ENCODE measurements around the gene SLF1.

The SLF1 gene

DNA sequence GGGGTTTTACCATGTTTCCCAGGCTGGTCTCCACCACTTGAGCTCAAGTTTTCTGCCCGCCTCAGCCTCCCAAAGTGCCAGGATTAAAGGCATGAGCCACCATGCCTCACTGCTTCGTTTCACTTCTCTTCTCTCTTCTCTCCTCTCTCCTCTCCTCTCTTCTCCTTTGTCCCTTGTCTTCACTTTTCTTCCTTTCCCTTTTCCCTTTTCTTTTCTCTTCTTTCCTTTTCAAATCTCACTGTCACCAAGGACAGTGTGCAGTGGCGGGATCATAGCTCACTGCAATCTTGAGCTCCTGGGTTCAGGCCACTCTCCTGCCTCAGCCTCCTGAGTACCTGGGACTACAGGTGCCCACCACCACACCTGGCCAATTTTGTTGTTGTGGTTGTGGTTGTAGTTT lies 49.5 kb downstream of the SLF1 start:
- no peak for DNase-seq

DNA sequence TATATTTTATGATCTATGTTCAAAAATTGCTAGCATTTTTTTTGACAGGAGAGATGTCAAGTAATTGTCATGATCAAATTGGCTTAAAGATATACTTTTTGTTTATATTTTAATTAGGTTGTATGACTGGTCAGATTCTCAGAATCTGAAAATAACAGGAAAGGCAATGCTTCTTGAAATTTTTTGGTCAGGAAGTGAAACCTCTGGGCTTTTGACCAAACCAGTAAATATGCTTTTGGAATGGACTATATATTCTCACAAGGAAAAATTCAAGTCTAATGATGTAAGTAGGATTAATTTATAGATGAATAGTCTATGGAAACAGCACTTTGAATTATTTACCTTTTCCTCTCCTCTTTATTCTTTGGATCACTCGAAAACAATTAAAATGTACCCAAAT lies 52.3 kb downstream of the SLF1 start:
- no peak for DNase-seq

DNA sequence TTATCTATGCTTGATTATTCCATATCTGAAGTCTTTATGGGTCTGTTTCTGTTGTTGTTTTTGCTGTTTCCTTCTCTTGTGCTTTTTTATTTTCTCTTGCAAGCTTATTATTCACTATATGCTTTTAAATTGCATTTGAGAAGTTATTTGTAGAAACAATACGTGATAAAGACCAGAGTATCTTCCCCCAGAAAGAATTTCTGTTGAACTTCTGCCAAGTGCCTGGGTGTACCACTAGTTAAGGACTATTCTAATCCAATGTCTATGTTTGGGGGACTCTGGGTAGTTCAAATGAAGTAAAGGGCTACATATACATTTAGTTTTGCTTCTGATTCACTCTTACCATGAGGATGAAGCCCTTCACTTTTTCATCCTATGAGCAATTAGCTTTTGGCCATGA lies 54.3 kb downstream of the SLF1 start:
- no peak for DNase-seq

DNA sequence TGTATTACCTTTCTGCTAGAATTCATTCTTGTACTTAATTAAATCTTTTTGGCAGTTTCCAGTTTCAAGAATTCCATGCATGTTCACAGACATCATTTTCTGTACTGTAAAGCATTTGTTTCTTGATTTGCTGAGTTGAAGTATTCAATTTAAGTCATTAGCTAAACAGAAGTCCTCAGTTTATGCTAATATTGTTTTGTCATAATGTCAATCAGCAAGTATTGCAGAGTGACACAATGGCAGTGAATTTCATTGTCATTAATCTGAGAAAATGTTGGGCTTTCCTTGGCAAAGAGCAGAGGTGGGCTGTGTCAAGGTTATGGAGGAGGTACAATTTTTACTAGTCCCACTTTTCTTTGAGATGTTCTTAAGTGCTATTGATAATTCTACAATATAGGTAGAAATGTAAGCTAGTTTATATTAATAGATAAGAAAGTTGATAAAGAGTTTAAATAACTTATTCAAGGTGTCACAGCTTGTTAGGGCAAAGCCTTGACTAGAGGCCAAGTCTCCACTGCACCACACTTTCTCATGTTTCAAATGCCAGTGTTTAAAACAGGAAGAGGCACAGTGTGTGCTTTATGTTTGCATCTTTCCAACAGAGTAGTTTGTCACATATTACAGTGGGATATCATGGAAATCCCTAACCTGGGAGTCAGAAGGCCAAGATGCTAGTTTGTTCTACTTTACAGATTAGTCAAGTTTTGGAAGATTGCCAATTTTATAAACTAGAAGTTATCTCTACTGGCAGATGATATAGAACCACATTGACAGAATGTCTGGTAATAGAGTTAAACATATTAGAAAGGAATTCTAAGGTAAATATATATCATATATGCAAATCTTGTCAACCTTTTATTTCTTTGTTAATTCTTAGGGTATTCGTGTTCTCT lies 56.3 kb downstream of the SLF1 start:
- DNase-seq = no peak

DNA sequence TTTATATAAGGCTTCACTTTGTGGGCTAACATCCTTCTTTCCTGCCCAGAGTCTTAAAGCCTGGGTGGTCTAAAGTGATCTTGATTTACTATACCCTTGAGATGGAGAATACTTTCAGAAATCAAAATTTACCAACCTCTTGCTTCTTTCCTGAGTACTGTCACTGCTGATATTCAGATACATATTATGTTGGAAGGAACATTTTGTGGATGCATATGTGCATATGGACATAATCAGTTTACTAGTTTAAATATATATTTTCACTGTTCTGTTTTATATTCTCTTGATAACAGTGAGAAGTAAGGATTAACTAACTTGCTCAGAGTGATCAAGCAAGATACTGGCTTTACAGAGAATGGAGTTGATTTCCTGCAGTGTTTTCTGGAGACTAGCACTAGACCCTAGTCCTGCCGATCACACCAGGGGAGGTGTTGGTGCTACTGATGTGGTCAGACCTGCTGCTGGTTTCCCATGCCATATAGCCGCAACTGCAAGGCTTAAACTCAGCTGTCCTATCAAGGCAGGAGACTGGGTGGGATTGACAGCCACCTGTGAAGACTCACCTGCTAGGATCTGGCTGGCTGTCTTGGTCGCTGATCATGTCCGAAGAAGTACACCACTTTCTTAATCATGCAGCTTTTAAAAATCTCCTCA lies 57.6 kb downstream of the SLF1 start:
- no peak for DNase-seq

DNA sequence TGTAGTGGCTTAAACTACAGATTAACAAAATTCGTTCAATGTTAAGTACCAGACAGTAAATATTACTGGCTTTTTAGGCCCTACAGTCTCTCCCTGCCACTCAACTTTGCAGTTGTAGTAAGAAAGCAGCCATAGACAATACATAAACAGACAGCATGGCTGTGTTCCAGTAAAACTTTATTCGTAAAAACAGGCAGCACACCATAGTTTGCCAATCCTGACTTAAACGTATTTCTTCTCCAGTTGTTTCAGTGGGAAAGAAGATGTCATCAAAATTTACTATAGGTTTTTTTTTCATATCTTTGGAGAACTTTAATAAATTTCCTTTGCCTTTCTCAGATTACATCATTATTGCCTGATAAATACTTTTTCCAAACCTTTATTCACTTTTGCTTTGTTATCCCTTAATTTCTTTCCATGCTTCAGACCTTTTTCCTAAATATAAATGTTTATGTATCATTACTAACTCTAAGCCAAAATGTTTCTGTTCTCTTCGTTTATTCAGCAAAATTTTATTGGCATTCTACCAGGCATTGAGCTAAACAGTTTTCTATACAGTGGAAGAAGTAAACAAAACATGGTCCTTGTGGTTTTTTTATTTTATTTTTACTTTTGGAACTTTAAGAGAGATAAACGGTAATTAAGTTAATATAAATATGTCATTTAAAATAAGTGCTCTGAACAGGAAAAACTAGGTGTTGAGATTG lies 64.5 kb downstream of the SLF1 start:
- no peak for DNase-seq

DNA sequence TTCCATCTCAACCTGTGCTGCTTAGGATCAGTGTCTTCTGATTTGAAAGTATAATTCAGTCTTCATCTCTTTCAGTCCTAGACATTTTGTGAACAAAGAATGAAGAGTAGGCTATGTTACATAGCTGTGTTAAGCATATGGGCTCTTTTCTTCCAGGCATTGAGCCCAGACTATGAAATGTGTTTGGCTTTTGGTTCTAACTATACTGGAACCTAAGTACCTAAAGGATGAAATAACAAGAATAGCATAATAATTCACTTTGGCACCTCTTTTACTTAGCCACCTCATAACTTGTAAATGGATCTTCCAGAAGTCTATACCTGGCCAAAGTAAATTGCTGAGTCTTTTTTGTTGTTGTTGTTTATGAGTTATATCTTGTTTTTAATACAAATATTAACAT lies 71.4 kb downstream of the SLF1 start:
- DNase-seq = no peak

DNA sequence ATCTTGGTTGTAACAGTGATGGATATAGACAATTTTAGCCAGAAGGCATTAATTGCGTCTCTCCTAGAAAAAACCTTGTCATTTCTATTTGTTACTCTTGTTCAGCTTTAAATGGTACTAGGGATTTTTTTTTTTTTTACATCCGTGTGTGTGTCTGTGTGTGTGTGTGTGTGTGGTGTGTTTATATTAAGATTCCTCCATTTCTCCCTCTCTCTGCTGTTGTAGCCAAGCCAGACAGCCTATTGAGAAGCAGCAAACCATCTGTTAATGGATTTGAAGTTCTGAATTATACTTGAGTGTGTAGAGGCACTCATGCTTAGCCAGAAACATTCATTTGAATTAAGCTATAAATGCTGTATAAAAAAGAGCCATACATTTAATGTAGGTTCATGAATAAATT lies 72.3 kb downstream of the SLF1 start:
- DNase-seq = no peak

DNA sequence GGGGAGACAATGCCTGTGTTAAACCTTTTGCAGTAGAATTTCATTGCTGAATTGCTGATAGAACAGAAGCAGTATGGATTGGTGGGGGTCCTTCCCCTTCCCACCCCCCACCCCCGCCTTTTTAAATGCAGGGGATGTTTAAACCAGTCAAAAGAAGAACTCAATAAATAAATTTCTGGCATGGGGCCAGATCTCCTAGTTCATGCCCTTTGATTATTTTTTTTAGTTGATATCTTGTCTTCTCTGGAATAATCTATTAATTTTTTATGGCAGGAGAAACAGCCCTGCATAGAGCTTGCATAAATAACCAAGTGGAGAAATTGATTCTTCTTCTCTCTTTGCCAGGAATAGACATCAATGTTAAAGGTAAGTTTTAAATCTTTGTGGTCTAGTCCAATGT lies 72.8 kb downstream of the SLF1 start:
- DNase-seq = no peak

DNA sequence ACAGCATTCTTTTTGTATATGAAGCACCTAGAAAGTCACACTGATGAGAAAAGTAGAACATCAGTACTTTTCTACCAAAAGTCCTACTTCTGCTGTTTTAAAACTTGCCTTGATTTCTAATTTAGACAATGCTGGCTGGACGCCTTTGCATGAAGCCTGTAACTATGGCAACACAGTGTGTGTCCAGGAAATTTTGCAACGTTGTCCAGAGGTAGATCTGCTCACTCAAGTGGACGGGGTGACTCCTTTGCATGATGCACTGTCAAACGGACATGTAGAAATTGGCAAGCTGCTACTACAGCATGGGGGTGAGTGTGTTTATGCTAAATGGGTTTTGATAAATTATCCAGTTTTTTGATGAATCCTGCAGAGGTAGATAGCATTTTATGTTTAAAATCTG lies 73.5 kb downstream of the SLF1 start:
- no peak for DNase-seq

DNA sequence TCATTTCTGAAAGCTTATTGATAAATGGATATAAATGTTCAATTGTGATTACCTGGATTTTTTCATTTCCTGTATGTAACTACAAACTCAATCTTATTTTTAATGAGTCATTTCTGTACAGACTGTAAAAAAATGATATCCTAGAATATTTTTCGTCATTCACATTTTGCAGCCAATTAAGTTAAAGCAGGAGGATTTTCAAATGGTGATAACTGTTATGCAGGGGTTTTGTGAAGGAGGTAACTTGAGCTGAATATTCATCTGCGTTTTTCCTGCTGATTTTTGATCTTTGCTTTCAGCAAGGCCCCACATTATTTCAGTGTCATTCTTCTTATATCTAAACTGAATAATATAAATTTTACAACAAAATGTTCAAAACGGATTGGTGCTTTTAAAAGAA lies 74.1 kb downstream of the SLF1 start:
- no peak for DNase-seq

DNA sequence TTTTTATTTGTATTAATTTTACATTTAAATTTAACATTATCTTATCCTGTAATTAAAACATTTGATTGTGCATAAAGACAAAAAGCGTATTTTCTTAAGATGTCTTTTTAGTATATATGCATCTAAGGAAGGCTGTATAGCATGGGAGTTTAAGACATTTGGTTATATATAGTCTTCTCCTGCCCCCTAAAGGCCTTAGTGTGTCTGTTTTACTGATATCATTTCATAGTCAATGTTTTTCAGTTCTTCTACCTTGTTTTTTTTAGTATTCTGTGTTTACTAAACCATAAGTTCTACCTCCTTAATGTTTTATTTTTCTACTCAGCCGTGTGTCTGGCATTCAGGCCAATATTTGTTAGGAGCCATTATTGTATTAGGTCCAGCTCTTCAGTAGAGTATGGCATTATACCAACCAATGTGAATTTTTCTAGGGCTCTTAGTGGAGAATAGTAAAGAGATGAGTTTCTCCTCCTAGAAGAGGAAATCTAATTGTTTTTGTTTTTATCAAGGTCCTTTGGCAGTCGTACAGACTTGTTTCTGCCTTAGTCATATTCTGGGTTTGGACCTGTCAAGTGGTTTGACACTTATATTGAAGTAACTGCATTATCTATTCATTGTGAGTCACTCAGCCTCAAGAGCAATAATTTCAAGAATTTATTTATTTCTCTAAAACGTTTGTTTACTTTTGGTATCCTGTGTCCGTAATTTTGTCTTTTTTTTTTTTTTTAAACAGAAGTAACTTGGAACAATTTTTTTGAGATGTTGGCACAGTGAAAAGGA lies 74.8 kb downstream of the SLF1 start:
- no peak for DNase-seq

DNA sequence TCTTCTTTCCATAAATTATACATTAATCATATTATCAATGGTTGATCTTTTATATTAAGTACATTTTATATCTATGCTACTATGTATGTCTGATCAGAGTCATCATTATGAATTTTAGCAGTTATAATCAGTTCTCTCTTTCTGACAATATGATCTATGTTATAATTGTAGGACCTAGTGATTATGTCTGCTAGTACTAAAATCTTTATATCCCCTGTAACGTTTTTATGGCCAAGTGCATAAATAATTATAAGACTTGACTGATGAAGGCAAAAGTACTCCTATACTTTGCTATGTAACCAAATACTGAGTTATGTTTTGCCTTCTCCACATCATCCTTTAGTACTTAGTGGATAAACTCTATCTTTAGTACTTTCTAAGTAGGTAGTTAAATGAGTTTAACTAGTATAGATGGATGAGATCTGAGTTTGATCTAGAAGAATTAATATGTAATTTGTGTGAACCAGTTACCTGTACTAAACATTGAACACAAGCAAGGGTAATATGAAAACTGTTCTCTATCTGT lies 75.4 kb downstream of the SLF1 start:
- no peak for DNase-seq

DNA sequence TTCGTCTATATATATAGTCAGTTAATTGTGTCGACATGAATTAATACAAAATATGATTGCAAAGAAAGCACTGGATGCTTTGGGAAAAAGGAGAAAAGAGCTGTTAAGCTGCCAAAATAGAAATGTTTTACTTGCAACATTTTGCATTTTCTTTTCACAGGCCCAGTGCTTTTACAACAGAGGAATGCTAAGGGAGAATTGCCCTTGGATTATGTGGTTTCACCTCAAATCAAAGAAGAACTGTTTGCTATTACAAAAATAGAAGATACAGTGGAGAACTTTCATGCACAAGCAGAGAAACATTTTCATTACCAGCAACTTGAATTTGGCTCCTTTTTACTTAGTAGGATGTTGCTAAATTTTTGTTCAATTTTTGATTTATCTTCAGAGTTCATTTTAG lies 76.2 kb downstream of the SLF1 start:
- DNase-seq = no peak

DNA sequence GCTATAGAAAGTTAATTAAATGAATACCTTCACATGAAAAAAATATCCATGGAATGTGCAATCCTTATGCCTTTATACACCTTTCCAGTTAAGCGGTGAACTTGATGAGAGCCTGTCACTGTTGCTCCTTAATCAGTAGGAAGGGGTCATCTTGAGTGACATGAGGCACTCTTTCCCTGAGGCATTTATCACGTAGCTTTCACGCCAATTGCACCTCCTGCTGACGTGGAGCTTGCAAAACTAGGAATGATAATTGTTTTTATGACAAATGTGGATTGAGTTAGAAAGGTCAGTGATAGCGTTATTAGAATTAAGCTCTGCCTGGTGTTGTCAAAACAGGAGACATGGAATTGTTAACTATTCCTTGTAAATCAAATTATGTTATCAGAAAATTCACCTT lies 79.7 kb downstream of the SLF1 start:
- DNase-seq = no peak

DNA sequence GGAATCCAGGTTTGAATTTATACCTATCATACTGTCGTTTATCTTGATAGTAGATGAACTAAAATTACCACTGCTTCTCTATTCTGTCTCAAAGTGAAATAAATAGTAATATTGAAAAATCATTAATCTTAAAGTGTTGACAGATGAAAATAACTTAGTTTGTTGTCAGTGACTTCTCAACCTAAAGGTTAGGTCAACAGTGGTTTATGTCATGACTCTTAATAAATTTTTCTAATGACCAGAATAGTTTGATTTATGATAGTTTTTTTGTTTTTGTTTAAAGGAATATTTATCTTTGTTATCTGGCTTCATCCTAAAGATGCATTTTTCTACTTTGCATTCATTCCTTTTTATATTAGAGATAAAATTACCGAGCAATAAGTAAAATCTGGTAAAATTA lies 81.1 kb downstream of the SLF1 start:
- no peak for DNase-seq

DNA sequence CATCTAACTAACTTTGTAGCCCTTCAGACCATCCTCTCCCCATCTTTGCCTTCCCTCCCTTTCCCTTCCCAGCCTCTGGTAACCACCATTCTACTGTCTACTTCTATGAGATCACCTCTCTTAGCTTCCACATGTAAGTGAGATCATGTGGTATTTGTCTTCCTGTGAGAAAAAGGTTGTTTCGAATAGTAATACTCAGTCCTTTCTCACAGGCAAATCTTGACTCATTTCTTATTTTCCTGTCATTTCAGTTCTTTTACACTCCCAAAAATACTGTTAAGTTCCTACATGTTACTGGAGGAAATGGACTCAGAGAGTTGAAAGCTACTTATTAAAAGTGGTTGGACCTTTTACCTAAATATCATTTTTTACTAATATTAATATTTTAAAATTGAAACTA lies 82.1 kb downstream of the SLF1 start:
- DNase-seq = no peak

DNA sequence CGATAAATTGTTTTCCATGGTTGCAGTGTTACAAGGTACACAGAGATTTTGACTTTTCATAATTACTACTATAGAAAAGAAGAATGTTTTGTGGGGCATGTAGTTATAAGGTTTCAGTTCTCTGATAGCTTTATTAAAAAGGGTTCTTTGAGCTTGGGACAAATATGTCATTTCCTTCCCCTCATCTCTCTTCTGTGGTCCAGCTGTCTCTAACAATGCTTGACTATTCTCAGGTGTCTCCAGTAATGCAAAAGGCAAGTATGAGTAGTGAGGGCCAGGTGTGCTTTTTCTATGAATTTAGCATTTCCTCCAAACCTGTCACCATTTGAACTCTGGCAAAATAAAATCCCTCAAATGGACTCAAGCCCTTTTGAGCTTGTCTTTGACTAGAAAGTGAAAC lies 84.3 kb downstream of the SLF1 start:
- DNase-seq = no peak

DNA sequence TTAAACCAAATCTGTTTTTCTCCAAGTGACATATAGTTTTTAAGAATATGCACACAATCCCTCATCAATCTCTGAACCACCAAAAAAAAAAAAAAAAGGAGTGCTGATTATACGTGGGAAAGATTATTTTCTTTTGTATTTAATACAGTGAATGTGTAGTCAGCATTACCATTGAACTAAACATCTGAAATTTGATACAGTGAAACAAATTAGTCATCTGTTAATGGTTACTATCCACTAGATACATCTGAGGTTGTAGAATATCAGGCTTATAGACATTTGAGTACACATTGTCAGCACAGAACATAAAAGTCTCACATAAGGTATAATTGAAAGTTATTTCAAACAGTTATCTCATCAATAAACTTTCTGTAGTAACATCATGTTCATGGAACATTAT lies 87.0 kb downstream of the SLF1 start:
- DNase-seq = no peak

DNA sequence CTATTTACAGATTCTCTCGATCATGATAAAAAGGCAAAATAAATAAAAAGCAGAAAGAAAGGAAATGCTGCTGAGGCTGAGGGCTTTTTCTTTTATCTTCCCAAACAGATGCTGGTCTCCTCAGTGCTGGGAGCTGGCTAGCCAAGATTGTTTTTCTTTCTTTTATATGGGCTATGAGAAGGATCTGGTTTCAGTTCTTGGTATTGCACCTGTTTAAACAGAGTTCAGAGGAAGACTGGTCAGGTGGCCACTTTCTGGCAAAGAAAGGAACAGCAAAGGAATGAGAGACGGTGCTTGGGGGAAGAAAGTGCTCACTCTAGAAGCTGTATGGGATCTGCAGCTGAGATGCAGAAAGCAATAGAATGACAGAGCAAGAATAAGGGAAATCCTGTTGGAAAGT lies 88.9 kb downstream of the SLF1 start:
- DNase-seq = no peak

DNA sequence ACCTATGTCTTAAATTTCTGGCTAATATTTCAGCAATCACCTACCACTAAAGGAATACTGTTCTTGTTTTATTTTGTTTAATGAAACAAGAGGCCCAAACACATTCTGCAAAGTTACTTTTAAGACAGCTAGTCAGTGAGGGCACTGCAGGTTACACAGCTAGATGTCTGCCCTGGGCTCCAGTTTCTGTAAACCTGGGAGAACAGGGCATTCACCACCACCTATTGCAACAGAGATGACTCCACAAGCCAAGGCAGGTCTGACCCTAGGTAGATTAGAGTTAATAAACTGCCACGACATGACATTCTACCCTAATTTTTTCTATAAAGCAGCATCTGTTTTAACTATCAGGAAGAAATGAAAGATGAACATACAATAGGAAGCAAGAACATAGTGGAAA lies 90.8 kb downstream of the SLF1 start:
- DNase-seq = no peak

DNA sequence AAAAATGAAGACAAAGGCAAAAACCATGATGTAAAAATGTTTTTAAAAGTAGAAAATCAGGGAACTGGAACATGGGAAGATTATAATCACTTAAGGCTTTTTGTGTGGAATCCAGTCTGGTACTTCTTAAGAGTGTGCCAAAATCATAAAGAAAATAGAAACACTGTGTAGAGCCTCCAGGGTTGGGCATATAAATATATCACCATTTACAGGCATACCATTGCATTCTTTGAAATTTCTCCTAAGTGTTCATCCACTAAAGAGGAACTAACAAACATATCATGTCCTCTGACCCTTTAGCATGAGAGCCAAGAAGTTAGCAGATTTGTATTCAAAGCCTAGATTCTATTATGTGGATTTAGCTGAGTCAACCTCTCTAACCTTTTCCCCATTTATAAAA lies 93.3 kb downstream of the SLF1 start:
- no peak for DNase-seq

DNA sequence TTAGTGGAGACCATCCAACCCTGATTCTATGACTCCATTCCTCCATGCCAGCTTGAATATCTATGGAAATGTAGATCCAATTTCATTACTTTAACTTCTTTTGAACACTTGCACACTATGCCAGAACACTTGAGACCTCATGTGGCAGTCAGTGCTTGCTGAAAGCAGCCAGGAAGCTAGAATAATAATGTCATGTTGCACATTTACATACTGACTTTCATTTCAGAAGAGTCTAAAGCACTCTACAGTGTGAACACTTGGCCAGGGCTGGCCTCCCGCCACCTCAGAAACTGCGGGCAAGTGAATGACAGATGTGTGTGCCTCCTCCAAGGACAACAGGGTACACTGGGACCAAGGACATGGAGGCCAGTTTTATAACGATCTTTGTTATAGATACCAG lies 97.3 kb downstream of the SLF1 start:
- DNase-seq = no peak
